HG02970 (cell line): Measurements from ENCODE around the gene FAM227A.
A peak's percentile ranks its signal among the peaks of the same experiment; 100 is the strongest.

ENCODE experiments used
- ATAC-seq: cut with Tn5 transposase; IDR thresholded peaks from one replicate; pipeline ENCODE4 v1.9.1; 2021; ENCODE audit warnings: mild to moderate bottlenecking, moderate library complexity, moderate number of reproducible peaks; ENCODE audit not compliant: unreplicated experiment, low FRiP score

FAM227A gene

DNA sequence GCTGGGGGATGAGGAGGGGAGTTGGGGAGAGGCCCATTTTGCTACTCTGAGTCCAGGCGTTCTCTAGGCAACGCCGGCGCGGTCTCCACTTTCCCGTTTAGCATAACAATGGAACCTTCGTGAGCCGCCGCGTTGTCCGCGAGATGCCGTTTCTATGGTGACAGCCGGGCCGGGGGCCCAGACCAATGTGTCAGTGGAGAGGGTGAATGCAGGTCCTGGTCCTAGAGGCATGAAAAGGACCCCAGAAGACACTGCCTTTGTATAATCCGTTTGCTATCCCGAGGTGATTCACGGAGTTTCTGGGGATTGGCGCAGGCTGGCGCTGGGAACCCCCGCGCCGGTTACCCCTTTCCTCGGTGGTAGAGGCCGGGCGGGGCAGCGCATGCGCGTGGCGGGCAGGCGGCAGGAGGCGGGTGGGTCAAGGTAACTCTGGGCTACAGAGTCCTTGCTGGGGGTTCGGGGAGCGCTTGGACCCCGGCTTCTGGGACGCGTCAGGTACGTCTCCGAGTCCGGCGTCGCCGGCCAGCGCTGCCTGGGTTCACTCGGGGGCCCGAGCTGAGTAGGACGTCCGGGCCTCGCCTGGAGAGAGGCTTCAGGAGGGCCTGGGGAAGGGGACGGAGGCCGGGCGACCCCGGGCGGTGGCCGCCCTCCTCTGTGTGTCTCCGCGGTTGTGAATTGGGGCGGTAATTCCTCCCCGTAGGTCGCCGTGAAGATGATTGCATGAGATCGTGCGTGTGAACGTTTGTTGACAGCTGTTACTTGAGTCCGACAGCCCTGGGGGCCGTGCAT, at the start of gene FAM227A, which contains the start of gene CBY1:
Gene FAM227A (minus strand): TSS at position 137 of the 789 bp plus-strand sequence. CDS start 6,224 bp downstream, outside the sequence.
Gene CBY1 (plus strand): TSS at position 383 of the 789 bp plus-strand sequence. CDS start 11,417 bp downstream, outside the sequence.
- ATAC-seq = peak; percentile 71

DNA sequence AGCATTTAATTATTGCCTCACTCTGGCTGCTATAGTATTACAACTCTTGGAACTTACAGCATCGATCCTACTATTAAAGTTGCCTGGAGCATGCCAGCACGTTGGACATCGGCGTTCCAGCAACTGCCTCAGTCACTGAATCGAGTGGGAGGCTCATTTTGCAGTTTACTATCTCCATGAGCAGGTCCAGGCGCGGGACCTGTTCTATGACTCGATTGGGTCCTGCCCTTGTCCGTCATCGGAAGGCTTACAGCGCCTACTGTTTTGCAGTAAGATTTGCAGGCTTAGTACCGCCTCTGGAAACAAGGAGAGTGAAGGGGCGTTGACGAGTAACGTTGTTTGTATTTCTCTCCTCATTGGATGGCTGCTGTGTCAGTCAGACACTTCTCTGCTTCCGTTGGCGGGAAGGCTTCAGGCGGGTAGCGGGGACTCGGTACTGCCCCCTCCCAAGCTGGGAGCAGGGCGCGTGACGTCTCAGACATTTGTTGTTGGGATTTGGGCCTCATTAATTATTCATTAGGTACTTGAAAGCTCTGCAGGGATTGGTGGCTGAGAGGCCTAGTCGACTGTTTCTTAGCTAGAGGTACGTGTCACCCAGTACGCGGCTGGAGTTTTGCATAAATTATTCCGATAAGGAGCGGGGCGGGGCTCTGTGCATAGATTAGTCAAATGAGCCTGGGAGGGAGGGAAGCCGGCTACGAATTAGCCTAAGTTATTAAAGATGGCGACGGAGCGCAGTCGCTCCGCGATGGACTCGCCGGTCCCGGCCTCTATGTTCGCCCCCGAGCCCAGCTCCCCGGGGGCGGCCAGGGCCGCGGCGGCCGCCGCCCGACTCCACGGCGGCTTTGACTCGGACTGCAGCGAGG, 49.3 kb upstream of the FAM227A start, which contains the start of gene GTPBP1:
Gene GTPBP1 (plus strand): TSS at position 710 of the 866 bp plus-strand sequence. CDS start 12 bp downstream, at position 722.
- peak; percentile 66 for ATAC-seq

DNA sequence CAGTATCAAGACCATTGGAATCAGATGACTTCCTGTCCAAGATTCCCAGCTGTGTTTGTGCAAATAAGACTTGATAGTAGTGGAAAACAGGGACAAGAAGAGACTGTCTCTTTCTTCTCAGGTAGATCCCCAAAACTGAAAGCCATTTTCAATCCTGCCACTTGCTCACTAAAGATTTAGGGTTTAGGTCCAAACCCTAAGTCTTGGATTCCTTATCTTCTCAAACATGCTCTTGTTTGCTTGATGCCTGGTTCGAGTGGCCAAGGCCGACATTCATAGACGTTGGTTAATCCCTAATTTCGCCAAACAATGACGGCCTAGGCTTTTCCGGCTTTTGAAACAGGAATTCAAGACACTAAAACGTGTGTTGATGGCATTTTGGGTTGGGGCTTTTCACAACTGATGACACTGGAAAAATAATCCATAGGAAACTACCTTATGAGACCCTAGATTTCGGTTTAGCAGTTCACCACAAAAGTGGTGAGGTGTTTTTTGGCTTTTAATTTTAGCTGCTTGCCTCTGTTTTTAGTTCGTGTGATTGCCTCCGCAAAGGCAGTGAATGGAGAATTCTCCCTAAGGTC, 48.6 kb upstream of the FAM227A start:
- ATAC-seq = no peak

DNA sequence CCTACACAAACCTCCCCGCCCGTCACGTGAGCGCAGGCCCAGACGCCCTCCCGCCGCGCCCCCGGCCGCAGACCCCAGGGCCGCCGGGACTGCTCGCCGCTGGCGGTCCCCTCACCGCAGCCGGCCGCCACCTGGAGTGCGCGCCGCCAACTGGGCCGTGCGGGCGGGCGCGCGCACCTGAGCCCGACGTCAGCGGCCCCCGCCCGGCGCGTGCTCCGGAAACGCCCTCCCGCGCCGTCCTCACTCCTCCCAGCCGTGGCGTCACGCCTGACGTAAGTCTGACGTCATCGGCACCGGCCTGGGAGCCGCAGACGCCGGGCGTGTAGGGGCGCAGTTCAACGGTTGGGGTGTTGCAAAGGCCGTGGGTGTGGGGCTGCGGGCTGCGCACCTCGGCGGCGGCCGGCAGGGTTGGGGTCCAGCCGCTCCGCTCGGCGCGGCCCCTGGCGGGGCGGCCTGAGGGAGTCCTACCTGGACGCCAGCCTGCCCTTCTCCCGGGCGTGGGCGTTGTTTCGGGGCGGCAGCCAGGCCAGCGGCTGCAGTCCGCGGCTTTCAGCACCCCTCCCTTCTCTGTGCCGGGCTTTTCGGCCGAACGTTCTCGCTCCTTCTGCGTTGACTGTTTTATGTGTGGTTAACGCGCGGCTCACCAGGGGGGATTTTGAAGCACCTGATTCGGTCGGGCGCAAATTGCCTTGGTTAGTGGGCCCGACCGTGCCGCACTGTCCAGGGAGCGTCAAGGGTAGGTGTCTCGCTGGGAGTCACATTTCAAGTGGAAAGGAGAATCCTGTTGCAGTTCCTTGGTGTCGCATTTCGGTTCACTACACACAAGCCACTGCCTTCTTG, 44.8 kb upstream of the FAM227A start, which contains the start of gene JOSD1:
Gene JOSD1 (minus strand): TSS at position 155 of the 840 bp plus-strand sequence. CDS start 956 bp downstream, outside the sequence.
- peak; percentile 47 for ATAC-seq

DNA sequence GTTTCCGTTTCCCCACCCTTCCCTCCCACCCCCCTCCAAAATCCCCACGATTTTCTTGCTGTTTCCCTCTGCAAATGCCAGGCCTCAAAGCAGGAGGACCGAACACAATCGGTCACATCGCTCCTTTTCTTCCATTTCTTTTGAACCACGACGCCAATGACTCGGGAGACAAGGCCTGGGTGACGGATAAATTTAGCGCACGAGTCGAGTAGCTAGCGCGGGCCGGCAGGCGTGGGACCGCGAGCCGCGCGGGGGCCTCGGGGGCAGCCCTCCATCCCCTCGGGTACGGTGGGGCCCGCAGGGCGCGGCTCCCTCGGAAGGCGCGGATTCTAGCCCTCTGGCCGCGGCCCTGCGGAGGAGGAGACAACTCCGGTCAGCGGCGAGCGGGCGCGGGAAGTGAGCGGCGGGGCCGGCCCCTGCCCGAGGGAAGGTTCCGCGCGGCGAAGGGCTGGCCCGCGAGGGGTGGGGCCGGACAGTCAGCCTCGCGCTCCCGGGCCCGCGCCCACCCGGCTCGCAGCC, 44.1 kb upstream of the FAM227A start:
- no peak for ATAC-seq

DNA sequence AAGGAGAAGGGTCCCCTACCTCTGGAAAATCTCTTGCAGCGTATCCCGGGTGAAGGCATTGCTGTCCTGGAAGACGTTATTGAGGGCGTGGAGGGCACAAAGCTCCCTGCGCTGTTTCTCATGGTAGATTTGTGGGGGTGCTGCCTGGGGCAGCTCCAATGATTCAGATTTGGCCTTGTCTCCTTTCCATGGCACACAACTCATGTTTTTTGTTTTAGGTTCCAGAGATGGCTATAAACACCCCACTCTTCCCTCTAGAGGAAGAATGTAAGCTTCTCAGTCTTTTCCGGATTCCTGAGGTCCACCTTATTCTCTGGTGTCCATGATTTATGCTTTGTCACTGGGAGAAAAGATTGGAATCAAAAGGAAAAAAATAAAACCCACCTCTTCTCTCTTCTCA, 43.6 kb upstream of the FAM227A start:
- no peak for ATAC-seq

DNA sequence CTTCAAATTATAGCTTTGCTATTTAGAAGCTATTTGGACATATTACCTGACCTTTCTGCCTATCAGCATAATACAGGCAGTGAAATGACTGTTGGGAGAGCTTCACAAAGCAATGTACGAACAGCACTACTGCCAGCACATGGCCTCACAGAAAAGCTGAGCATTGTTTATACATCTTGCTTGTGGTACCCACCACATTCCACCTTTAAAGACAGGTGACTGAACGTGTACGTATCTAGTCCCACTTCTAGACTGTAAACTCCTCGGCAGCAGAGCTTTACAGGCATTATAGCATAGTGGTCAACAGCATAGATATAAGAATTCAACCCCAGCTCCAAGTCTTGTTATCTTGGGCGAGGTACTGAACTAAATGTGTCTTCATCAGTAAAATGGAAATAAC, 43.0 kb upstream of the FAM227A start:
- no peak for ATAC-seq

DNA sequence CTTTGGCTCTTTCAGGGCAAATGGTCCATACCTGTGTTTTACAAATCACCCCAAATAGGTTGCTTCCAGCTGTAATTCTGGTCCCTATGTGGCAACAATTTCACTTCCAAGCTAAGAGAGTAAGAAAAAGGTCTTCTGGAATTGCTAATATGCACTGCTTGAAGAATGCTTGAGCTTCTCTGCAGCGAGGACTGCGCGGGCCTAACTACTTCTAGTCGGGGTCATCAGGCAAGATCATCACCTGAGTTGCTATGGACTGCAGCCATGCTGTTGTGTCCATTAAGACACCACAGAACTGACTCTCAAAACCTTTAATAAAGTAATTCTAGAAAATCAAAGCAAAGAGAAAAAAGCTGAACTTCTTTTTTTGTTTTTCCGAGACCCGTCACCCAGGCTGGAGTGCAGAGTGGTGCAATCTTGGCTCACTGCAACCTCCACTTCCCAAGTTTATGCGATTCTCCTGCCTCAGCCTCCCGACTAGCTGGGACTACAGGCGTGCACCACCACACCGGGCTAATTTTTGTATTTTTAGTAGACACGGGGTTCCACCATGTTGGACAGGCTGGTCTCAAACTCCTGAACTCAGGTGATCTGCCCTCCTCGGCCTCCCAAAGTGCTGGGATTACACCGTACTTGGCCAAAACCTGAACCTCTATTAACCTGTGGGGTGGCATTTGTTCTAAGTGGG, 42.4 kb upstream of the FAM227A start:
- no peak for ATAC-seq

DNA sequence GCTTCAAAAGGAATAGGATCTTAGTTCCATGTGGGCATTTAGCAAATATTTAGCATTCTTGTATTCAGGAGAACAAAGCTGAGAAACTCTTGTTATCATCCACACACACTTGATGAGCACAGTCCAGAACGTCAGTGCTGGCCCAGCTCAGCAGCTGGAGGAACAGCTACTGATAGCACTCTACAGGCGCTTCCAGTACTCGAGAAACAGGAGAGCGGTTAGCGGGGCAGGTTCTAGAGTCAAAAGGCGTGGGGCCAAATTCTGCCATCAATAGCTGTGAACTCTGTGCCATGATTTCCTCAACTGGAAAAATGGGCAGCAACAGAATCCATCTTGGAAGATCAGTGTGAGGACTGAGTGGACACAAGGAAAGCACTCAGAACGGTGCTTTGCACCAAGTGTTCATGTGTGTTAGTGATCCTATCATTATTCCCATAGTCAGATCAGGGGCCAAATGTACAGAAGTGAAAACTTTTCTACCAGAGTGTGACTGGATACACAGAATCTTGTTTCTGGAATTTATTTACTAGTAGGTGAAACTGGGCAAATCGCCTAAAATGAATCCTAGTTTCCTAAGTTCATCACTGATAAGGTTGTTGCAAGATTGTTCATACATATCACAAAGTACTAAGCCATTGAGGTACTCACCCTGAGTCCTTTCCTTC, 41.4 kb upstream of the FAM227A start:
- no peak for ATAC-seq

DNA sequence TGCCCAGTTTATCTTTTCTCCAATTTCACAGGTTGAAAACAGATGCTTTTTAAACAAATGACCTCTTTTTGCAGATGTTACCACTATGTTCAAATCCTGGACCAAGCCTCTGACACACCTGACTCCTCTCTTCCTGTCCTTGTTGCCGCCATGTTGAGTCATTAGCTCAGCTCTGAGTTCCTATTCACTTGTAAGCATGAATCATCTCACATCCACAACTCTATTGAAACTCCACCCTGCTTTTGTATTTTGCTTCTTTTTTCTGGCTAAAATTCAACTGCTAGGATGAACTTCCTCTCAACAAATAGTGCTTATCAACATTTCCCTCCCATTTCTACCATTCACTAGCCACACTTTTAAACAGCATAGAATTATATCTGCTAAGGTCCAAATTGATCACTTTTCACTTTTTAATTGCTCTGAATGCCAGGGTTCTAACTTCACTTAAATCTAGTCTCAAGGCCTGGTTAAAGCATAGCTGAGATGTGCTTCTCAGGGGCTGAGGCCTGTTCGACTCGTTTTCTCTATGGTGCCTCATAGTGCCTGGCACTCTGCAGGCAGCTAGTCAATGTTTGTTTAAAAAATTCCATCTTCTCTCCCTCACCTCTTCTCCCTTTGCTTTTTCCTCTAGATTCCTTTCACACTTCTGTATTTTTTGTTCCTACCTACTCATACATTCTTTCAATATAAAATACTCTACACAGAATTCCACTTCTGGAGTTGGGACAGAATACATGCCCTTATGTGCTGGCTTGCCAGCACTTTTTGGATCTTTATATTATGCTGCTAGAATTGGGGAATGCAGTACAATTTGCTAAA, 40.6 kb upstream of the FAM227A start:
- ATAC-seq = no peak

DNA sequence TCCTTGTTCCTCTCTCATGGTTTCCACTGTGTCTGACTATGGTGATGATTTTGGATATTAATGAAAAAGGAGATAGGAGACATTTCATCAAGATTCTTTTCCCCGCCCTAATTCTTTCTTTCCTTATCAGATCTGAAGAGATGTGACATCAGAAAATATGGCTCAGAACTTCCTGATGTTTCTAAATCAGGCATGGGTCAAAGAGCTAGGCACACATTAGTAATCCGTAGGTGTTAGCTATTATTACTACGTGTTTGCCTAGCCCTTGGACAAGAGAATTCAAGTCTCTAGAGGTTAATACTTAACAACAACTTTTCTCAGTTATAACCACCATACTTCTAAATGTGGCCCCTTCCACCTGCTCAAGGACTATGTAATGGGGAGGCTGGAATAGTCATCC, 38.7 kb upstream of the FAM227A start:
- no peak for ATAC-seq

DNA sequence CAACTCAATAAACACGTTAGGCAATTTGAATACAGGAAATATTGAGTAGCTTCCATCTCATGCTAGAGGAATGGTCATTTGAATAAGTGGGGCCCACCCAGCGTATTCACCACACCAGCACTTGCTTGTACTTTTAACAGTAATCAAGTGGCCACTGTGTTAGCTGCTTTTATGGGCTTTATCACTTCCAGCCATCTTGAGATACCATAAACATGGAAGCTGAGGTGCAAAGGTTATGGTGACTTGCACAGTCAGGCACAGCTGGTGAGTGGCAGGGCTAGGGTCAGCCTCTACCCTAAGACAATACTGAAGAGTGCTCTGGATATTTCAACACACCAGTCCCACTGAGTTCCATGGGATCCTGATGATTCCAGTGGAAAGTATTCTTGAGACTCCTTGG, 37.9 kb upstream of the FAM227A start:
- ATAC-seq = no peak

DNA sequence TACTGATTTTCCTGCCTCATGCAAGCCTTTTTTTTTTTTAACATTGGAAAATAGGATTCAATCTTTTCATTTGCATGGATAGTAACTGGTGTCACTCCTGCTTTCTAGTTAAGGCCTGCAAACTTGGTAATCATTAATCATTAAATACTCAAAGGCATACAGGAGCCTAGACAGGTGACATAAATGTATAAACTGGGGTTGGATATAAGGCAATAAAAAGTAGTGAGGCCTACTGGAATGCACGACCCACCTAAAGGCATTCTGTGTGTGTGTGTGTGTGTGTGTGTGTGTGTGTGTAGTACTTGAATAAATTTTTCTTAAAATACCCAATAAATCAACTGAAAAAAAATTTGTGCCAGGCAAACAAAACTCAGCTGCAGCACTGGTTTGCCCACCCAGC, 33.5 kb upstream of the FAM227A start:
- ATAC-seq = no peak

DNA sequence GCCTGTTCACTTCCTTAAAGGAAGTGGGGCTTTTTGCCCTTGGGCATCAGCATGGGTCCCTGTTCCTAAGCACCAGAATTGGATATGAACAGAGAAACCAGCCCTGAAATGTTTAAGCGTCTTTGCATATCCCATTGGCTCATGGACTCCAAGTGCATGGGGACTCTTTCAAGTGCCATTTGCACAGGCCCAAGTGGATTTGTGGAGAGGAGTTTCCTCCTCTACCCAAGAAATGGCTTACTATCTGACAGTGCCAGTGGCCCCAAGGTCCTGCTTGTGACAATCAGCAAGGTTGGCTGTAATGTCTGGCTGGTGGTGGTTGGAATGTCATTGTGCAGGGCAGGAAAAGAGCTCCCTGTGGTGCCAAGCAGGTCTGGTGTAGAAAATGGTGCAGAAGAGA, 29.6 kb upstream of the FAM227A start:
- no peak for ATAC-seq

DNA sequence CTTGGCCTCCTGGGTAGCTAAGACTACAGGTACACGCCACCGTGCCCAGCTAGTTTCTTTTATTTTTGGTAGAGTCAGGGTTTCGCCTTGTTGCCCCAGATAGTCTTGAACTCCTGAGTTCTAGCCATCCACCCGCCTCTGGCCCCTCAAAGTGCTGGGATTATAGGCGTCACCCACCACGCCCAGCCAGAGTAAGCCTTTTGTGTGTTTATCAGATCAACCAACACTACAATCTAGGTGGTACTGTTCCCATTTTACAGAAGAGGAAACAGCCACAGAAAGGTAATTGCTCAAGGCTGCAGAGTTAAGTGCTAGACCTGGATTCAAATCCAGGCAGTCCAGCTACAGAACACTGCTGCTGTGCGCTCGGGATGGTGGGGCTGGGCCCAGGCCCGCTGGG, 28.7 kb upstream of the FAM227A start:
- ATAC-seq = no peak

DNA sequence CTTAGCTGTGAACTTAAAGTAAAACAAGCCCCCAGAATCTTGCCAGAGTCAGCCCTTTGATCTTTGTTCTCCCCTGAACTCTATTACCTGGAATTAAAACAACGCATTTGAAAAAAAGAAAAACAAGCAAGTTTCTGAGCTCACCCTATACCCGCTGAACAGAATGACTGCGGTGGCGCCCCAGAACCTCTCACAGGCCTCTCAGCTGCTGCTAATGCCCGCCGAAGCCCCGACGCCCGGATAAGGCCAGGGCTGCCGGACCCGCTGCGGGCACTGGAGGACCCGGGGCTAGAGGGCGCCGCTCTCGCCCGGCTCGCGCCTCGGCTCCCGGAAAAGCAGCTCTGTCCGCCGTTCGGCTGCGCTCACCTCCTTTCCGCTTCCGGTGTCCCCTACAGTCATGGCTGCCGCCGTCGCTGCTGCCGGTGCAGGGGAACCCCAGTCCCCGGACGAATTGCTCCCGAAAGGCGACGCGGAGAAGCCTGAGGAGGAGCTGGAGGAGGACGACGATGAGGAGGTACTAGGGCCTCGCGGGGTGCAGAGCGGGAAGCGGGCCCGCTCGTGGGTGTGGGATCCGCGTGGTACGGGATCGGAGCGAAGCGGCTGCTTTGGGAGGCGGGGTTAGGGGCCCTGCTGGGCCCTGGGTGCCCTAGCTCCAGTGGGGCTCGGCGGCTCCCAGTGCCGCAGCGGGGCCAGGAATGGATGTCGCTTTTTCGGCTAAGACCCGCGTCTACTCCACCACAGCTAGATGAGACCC, 25.6 kb upstream of the FAM227A start, which contains the start of gene TOMM22:
Gene TOMM22 (plus strand): TSS at position 376 of the 754 bp plus-strand sequence. CDS start 22 bp downstream, at position 398.
- peak; percentile 87 for ATAC-seq

DNA sequence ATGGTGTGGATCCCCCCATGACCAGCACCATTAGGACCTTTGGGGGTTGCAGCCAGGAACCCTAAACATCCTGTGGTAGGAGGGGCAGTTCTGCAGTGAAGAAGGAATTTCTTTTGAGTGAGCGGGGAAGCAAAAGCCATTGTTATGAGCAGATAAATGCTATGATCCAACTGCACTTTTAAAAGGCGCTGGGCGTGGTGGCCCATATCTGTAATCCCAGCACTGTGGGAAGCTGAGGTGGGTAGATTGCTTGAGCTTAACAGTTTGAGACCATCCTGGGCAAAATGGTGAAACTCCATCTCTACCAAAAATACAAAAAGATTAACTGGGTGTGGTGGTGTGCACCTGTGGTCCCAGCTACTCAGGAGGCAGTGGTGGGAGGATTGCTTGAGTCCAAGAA, 19.6 kb upstream of the FAM227A start:
- no peak for ATAC-seq
